K562 (cell line): ENCODE measurements around the gene SPINT2. TPM values are rescaled to one million over a fixed set of nuclear protein-coding genes. Genes with fewer than 3 reads are reported as not detected.
A peak's percentile ranks its signal among the peaks of the same experiment; 100 is the strongest.

Source experiments
- ATF1 ChIP-seq, 2 experiments: fragments of 450-650 bp in 1 of 2; IDR thresholded peaks; 2 replicates each; pipeline ENCODE4 v1.6.1; 2016; ENCODE audit warnings: missing compliant biosample characterization in 1 of 2, missing genetic modification characterization in 1 of 2
- ETS2 ChIP-seq: IDR thresholded peaks from 2 replicates; pipeline ENCODE4 v1.6.1; 2016; ENCODE audit warnings: borderline replicate concordance, missing genetic modification characterization, mild to moderate bottlenecking, moderate library complexity, missing compliant biosample characterization; ENCODE audit not compliant: poor library complexity, severe bottlenecking
- IRF2 ChIP-seq: sonication (generic); formaldehyde crosslinking; IDR thresholded peaks from 2 replicates; pipeline ENCODE4 v1.8.1; 2022; ENCODE audit warnings: mild to moderate bottlenecking, missing genetic modification reagents
- JUNB ChIP-seq: fragments of 450-650 bp; formaldehyde crosslinking; conservative IDR thresholded peaks from 2 replicates; pipeline ENCODE4 v1.4.0; 2020; ENCODE audit warnings: mild to moderate bottlenecking
- MGA ChIP-seq: fragments of 450-650 bp; IDR thresholded peaks from 2 replicates; pipeline ENCODE4 v1.6.1; 2016; ENCODE audit warnings: mild to moderate bottlenecking, moderate library complexity
- NCOR1 ChIP-seq: fragments of 450-650 bp; IDR thresholded peaks from 2 replicates; pipeline ENCODE4 v1.6.1; 2016; ENCODE audit warnings: mild to moderate bottlenecking, moderate library complexity
- POLR2A ChIP-seq: fragments of 450-650 bp; conservative IDR thresholded peaks from 2 replicates; pipeline ENCODE4 v1.6.1; 2016
- SAP30 ChIP-seq: fragments of 200-600 bp; sonication (generic); IDR thresholded peaks from 2 replicates; pipeline ENCODE4 v1.6.1; 2012; ENCODE audit warnings: borderline replicate concordance, low read depth, mild to moderate bottlenecking, moderate library complexity, low read length, control low read depth, inconsistent platforms; ENCODE audit not compliant: insufficient read depth, poor library complexity, severe bottlenecking
- SREBF1 ChIP-seq: fragments of 150-350 bp; IDR thresholded peaks from 2 replicates; pipeline ENCODE4 v1.6.1; 2014; ENCODE audit warnings: antibody characterized with exemption, low read depth, low read length, borderline replicate concordance
- SRSF9 ChIP-seq: fragments of 200-400 bp; formaldehyde crosslinking; IDR thresholded peaks from 2 replicates; pipeline ENCODE4 v1.6.1; 2017; ENCODE audit warnings: low read depth, low read length, borderline replicate concordance
- ZBTB33 ChIP-seq: sonication (generic); formaldehyde crosslinking; IDR thresholded peaks from 2 replicates; pipeline ENCODE4 v1.8.1; 2023; ENCODE audit warnings: mild to moderate bottlenecking, missing genetic modification reagents
- ZNF507 ChIP-seq: conservative IDR thresholded peaks from 2 replicates; pipeline ENCODE4 v1.6.1; 2017; ENCODE audit warnings: missing genetic modification characterization, missing compliant biosample characterization
- polyA plus RNA-seq, 8 experiments: library from polyadenylated mRNA; depleted of rRNA in 4 of 8; stranded (reverse) in 5 of 8; unstranded in 3 of 8; fragments of >200 nt; fragmentation: Nextera tagmentation in 2 of 8; fragmentation: Illumina TruSeq in 1 of 8; extraction: Ambion mirVana in 2 of 8; extraction: Trizol in 1 of 8; gene quantifications; 2 replicates each; pipeline versions ENCODE4 v1.2.1 to v1.2.3, GENCODE V29; 2011 to 2014; ENCODE audit warnings: inconsistent platforms in 1 of 8, missing spikeins in 1 of 8
- total RNA-seq, 7 experiments: library from RNA; depleted of rRNA in 6 of 7; stranded (reverse); fragments of >200 nt in 6 of 7; fragmentation: Illumina TruSeq in 2 of 7; extraction: Trizol in 2 of 7; gene quantifications; 2 replicates each; pipeline versions ENCODE4 v1.2.1 to v1.2.3, GENCODE V29; 2011 to 2021; ENCODE audit warnings: low replicate concordance in 1 of 7

The SPINT2 gene
- total and polyA plus RNA-seq, 9 of the 15 experiments (the other 6 are each of a cell fraction or from before 2014, with no cell fraction given): 0.65 to 4.5 (median 3.4) TPM

- TF ChIP-seq MGA: peak; percentile 59
- TF ChIP-seq POLR2A: no peak
- no peak for TF ChIP-seq SREBF1
- peak; percentile 49; the same call in 1 of the 2 replicates for TF ChIP-seq NCOR1
- no peak for TF ChIP-seq ATF1 (CRISPR knock-in tag; IDR thresholded peaks at IDR 0.05)
- peak; percentile 35; the same call in 1 of the 2 replicates for TF ChIP-seq ATF1 (tag; IDR thresholded peaks at IDR 0.05)
- TF ChIP-seq ZBTB33 (CRISPR knock-in tag): peak; percentile 20; the same call in 1 of the 2 replicates
- no peak for TF ChIP-seq SRSF9
- peak; percentile 29 for TF ChIP-seq SAP30
- TF ChIP-seq IRF2 (CRISPR knock-in tag): 0 out of 2 replicates have a peak, but pooled peaks have one; percentile 21
- TF ChIP-seq JUNB (CRISPR knock-in tag): no peak
- TF ChIP-seq ZNF507: no peak
- no peak for TF ChIP-seq ETS2 (tag)
Observed at GRCh38 chr19:38255383-38256014, 8.9 kb upstream of the SPINT2 start (continued).
